Activated CD8-positive, alpha-beta memory T cell treated with anti-CD3 and anti-CD28 coated beads for 4 hours (primary cell): ENCODE data around the gene GALNT12.

Experiments used
- DNase-seq, 2 donors: peaks; one replicate each; pipeline ENCODE4 v3.0.0-alpha.2; 2020; ENCODE audit warnings: low read depth in 2 of 2

GALNT12 gene

GRCh38 chr9:98880311-98881015, 73.0 kb downstream of the GALNT12 start:
- DNase-seq, result no peak

GRCh38 chr9:98881356-98881755, 73.9 kb downstream of the GALNT12 start:
- no peak for DNase-seq

- DNase-seq, result no peak
Measured at GRCh38 chr9:98881836-98882568, 74.5 kb downstream of the GALNT12 start.

- no peak for DNase-seq
Measured at GRCh38 chr9:98882569-98882923, 75.1 kb downstream of the GALNT12 start.

- DNase-seq, result no peak
Measured at GRCh38 chr9:98883276-98883675, 75.8 kb downstream of the GALNT12 start.

- no peak for DNase-seq
Measured at GRCh38 chr9:98884849-98885248, 77.4 kb downstream of the GALNT12 start.

GRCh38 chr9:98885575-98886295, 78.3 kb downstream of the GALNT12 start:
- no peak for DNase-seq

GRCh38 chr9:98886691-98887229, 79.3 kb downstream of the GALNT12 start:
- no peak for DNase-seq

- no peak for DNase-seq
Measured at GRCh38 chr9:98887918-98888510, 80.5 kb downstream of the GALNT12 start.

GRCh38 chr9:98888801-98889421, 81.4 kb downstream of the GALNT12 start:
- DNase-seq, result no peak

GRCh38 chr9:98890256-98890655, 82.8 kb downstream of the GALNT12 start:
- DNase-seq, result no peak

- no peak for DNase-seq
Measured at GRCh38 chr9:98892288-98892687, 84.8 kb downstream of the GALNT12 start.

- DNase-seq, result no peak
Measured at GRCh38 chr9:98892690-98893089, 85.2 kb downstream of the GALNT12 start.

- DNase-seq, result no peak
Measured at GRCh38 chr9:98894171-98894570, 86.7 kb downstream of the GALNT12 start.

- no peak for DNase-seq
Measured at GRCh38 chr9:98894761-98895160, 87.3 kb downstream of the GALNT12 start.

- no peak for DNase-seq
Measured at GRCh38 chr9:98896632-98897031, 89.2 kb downstream of the GALNT12 start.

GRCh38 chr9:98897745-98898144, 90.3 kb downstream of the GALNT12 start:
- DNase-seq, result no peak

- no peak for DNase-seq
Measured at GRCh38 chr9:98899408-98900056, 92.1 kb downstream of the GALNT12 start.
